Neural cell (in vitro differentiated cells): ENCODE results near the gene IL3.

Experiments used
- EP300 ChIP-seq: fragments of 450-650 bp; conservative IDR thresholded peaks from 2 replicates; pipeline ENCODE4 v1.6.1; 2014; ENCODE audit warnings: antibody characterized with exemption, mild to moderate bottlenecking, moderate library complexity; ENCODE audit not compliant: poor library complexity, severe bottlenecking
- EZH2 ChIP-seq: fragments of 200-600, 300-800 bp; shearing (Covaris generic), sonication (generic); IDR thresholded peaks from 2 replicates; pipeline ENCODE4 v1.6.1; 2014; ENCODE audit warnings: antibody characterized with exemption, low read length, borderline replicate concordance, mild to moderate bottlenecking; ENCODE audit not compliant: insufficient read depth, poor library complexity, severe bottlenecking
- POLR2AphosphoS5 ChIP-seq: IDR thresholded peaks from 2 replicates; pipeline ENCODE4 v1.6.1; 2012
- TF ChIP-seq, protein P1 (sequence below): fragments of 450-650 bp; IDR thresholded peaks from 2 replicates; pipeline ENCODE4 v1.5.1; 2014; ENCODE audit warnings: antibody characterized with exemption, mild to moderate bottlenecking, moderate library complexity; ENCODE audit not compliant: poor library complexity, severe bottlenecking
- TF ChIP-seq, protein P2 (sequence below): IDR thresholded peaks from 2 replicates; pipeline ENCODE4 v1.6.1; 2012; ENCODE audit warnings: borderline replicate concordance

DNA sequence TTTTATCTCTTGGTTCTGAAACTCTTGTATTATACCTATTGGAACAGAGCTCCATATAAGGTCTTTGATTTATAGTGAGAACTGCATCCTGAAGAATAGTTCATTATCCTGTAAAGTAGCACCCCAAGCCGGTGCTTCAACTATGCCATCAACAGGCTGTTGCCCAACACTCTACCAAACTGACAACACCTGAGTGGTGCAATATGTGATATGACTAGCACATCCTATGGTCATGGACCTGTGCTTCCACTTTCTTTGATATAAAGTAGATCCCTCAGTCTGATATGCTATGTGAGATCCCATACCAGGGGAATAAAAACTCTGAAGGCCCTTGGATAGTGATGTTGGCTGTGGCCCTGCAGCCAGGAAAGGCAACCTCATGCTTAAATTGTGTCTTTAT, 28.9 kb downstream of the IL3 start:
- TF ChIP-seq, protein P1, sequence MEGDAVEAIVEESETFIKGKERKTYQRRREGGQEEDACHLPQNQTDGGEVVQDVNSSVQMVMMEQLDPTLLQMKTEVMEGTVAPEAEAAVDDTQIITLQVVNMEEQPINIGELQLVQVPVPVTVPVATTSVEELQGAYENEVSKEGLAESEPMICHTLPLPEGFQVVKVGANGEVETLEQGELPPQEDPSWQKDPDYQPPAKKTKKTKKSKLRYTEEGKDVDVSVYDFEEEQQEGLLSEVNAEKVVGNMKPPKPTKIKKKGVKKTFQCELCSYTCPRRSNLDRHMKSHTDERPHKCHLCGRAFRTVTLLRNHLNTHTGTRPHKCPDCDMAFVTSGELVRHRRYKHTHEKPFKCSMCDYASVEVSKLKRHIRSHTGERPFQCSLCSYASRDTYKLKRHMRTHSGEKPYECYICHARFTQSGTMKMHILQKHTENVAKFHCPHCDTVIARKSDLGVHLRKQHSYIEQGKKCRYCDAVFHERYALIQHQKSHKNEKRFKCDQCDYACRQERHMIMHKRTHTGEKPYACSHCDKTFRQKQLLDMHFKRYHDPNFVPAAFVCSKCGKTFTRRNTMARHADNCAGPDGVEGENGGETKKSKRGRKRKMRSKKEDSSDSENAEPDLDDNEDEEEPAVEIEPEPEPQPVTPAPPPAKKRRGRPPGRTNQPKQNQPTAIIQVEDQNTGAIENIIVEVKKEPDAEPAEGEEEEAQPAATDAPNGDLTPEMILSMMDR = no peak
- TF ChIP-seq POLR2AphosphoS5 (no peak), EP300 (no peak), EZH2 (no peak)
- TF ChIP-seq, protein P2, sequence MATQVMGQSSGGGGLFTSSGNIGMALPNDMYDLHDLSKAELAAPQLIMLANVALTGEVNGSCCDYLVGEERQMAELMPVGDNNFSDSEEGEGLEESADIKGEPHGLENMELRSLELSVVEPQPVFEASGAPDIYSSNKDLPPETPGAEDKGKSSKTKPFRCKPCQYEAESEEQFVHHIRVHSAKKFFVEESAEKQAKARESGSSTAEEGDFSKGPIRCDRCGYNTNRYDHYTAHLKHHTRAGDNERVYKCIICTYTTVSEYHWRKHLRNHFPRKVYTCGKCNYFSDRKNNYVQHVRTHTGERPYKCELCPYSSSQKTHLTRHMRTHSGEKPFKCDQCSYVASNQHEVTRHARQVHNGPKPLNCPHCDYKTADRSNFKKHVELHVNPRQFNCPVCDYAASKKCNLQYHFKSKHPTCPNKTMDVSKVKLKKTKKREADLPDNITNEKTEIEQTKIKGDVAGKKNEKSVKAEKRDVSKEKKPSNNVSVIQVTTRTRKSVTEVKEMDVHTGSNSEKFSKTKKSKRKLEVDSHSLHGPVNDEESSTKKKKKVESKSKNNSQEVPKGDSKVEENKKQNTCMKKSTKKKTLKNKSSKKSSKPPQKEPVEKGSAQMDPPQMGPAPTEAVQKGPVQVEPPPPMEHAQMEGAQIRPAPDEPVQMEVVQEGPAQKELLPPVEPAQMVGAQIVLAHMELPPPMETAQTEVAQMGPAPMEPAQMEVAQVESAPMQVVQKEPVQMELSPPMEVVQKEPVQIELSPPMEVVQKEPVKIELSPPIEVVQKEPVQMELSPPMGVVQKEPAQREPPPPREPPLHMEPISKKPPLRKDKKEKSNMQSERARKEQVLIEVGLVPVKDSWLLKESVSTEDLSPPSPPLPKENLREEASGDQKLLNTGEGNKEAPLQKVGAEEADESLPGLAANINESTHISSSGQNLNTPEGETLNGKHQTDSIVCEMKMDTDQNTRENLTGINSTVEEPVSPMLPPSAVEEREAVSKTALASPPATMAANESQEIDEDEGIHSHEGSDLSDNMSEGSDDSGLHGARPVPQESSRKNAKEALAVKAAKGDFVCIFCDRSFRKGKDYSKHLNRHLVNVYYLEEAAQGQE = no peak
